GM19397 (cell line): ENCODE data around the gene SLCO4C1.
"Not testable (repeated sequence)": the region's sequence is repeated elsewhere in the genome, so short reads cannot be mapped to it uniquely, and the experiment has no call there.

Experiments
- ATAC-seq: cut with Tn5 transposase; IDR thresholded peaks from one replicate; pipeline ENCODE4 v1.9.1; 2021; ENCODE audit warnings: mild to moderate bottlenecking, moderate library complexity; ENCODE audit not compliant: unreplicated experiment

SLCO4C1 gene

GRCh38 chr5:102296178-102296817 is at the start of gene SLCO4C1:
Gene SLCO4C1 (minus strand): TSS chr5:102296284. CDS start chr5:102296262, 22 bp downstream.
- ATAC-seq: peak; percentile 98

GRCh38 chr5:102341681-102342288 is 45.7 kb upstream of the SLCO4C1 start:
- no peak for ATAC-seq

- ATAC-seq: no peak
These were observed 28.6 kb upstream of the SLCO4C1 start for GRCh38 chr5:102324714-102325113.

- ATAC-seq: not testable (repeated sequence)
These were observed 22.7 kb upstream of the SLCO4C1 start for GRCh38 chr5:102318801-102319200.

GRCh38 chr5:102314328-102314727 is 18.2 kb upstream of the SLCO4C1 start:
- no peak for ATAC-seq

- ATAC-seq: no peak
These were observed 17.8 kb upstream of the SLCO4C1 start for GRCh38 chr5:102313912-102314311.

GRCh38 chr5:102312586-102313370 is 16.7 kb upstream of the SLCO4C1 start:
- no peak for ATAC-seq

- no peak for ATAC-seq
These were observed 13.5 kb upstream of the SLCO4C1 start for GRCh38 chr5:102309586-102309985.

- ATAC-seq: no peak
These were observed 11.1 kb upstream of the SLCO4C1 start for GRCh38 chr5:102307232-102307631.

GRCh38 chr5:102306121-102306520 is 10.0 kb upstream of the SLCO4C1 start:
- ATAC-seq: no peak

- ATAC-seq: peak; percentile 14
These were observed 428 bp downstream of the SLCO4C1 start for GRCh38 chr5:102295534-102296177.

GRCh38 chr5:102294886-102295395 is 1.1 kb downstream of the SLCO4C1 start:
- ATAC-seq: no peak

- no peak for ATAC-seq
These were observed 6.1 kb downstream of the SLCO4C1 start for GRCh38 chr5:102290004-102290403.

- no peak for ATAC-seq
These were observed 6.7 kb downstream of the SLCO4C1 start for GRCh38 chr5:102289251-102289899.

GRCh38 chr5:102288630-102289029 is 7.5 kb downstream of the SLCO4C1 start:
- ATAC-seq: no peak

- ATAC-seq: no peak
These were observed 9.6 kb downstream of the SLCO4C1 start for GRCh38 chr5:102286476-102286875.

- no peak for ATAC-seq
These were observed 12.8 kb downstream of the SLCO4C1 start for GRCh38 chr5:102283102-102283797.

- ATAC-seq: no peak
These were observed 16.4 kb downstream of the SLCO4C1 start for GRCh38 chr5:102279711-102280110.

- no peak for ATAC-seq
These were observed 17.9 kb downstream of the SLCO4C1 start for GRCh38 chr5:102278231-102278630.

GRCh38 chr5:102277144-102277543 is 18.9 kb downstream of the SLCO4C1 start:
- no peak for ATAC-seq
